Measurements from ENCODE around the gene PCNA.
"Not testable (repeated sequence)": the region's sequence is repeated elsewhere in the genome, so short reads cannot be mapped to it uniquely, and the experiment has no call there.

Gene PCNA

DNA sequence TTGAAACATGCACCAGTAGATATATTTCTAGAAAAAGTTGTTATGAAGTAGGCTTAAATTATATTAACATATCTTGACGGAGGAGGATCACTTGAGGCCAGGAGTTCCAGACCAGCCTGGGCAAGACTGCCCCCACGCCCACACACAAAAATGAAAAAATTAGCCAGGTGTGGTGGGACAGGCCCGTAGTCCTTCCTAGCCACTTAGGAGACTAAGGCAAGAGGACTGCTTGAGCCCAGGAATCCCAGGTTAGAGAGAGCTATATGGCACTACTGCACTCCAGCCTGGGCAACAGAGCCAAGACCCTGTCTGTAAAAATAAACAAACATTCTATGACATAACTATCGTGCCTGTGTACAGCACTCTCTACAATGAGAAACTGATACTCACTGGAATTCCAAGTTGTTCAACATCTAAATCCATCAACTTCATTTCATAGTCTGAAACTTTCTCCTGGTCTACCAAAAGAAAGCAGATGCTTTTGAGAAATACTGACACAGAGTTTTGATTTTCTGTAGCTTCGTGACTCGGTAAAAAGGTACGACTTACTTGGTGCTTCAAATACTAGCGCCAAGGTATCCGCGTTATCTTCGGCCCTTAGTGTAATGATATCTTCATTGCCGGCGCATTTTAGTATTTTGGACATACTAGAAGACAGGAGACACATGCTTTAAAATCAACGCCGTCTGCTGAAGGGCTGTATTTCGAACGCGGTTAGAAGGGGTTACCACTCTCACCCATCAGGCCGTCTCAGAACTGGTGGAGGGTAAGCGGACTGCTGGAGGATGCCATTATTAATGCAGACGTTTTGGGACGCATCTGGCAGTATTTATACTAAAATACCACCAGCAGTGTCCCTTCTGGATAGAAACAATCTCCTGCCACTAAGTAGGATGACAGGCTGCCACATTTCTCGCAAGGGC is 1.3 kb downstream of the PCNA start:
- DNase-seq (ENCODE audit: insufficient read length): no peak
- peak; percentile 14 for FAIRE-seq
- TF ChIP-seq POLR2AphosphoS5 (IDR thresholded peaks at IDR 0.05; ENCODE audit: low read depth, low read length): no peak
- TF ChIP-seq TAF1 (IDR thresholded peaks at IDR 0.05; ENCODE audit: borderline replicate concordance, low read depth, low read length): no peak
- TF ChIP-seq POLR2A (IDR thresholded peaks at IDR 0.05; ENCODE audit: low read depth, low read length): no peak

DNA sequence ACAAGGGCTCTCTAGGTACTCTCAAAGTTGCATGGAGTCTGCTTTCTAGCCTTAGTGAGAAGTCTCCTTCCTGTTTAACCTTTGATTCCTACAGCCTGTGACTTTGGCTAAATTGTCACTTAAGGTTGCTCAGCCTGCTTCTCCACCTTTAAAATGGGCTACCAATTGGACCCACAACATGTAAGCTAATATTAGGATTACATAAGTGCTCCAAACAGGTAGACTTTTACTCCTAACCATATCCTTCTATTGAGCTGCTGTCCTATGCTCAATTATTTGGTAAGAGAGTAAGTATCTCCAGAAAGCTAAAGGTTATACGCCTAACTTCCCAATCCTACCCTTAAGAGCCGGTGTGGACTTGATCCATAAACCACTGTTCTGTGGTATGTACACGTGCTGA is 2.9 kb downstream of the PCNA start:
- no peak for TF ChIP-seq TAF1 (IDR thresholded peaks at IDR 0.05; ENCODE audit: borderline replicate concordance, low read depth, low read length)
- DNase-seq (ENCODE audit: insufficient read length): no peak
- no peak for FAIRE-seq

DNA sequence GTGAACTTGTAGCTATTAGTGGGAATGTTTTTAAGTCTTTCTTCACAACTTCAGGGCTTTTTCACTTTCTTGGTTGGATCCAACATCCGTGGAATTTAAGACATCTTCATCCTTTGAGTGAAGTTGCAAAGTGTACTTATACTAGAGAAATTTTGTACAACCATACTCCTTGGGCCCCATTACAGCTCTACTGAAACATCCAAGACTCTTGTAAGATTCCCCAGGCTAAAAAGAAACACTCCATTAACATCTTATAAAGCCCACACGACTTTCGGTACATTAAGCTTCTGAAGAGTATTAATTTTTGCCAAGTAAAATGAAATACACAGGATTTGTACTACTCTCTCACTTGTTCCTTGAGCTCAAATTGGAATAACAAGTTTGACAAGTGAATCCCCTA is 5.4 kb downstream of the PCNA start:
- TF ChIP-seq POLR2AphosphoS5 (IDR thresholded peaks at IDR 0.05; ENCODE audit: low read depth, low read length): no peak
- TF ChIP-seq POLR2A (IDR thresholded peaks at IDR 0.05; ENCODE audit: low read depth, low read length): no peak
- no peak for TF ChIP-seq TAF1 (IDR thresholded peaks at IDR 0.05; ENCODE audit: borderline replicate concordance, low read depth, low read length)
- FAIRE-seq: no peak

DNA sequence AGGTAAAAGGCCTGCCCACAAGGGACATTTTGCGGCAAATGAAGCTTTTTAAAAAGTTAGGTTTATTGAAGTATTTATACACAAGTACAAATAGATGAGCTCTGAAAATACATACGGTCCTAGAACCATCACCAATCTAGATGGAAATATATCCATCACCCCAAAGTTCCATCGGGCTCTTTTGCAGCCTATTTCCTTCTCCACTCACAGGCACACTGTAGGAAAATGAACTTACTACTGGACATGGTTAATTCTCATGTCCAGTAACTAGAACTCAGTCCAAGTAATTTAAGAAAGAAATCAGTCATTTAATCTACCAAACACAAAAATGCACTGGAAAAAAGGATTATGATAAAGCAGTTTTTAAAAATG is 6.2 kb downstream of the PCNA start:
- DNase-seq (ENCODE audit: insufficient read length): no peak
- no peak for FAIRE-seq
- TF ChIP-seq POLR2A (IDR thresholded peaks at IDR 0.05; ENCODE audit: low read depth, low read length) (no peak), POLR2AphosphoS5 (IDR thresholded peaks at IDR 0.05; ENCODE audit: low read depth, low read length) (no peak), TAF1 (IDR thresholded peaks at IDR 0.05; ENCODE audit: borderline replicate concordance, low read depth, low read length) (no peak)

More for the DNA sequence above, 5.4 kb downstream of the PCNA start:
- DNase-seq (ENCODE audit: insufficient read length): no peak

DNA sequence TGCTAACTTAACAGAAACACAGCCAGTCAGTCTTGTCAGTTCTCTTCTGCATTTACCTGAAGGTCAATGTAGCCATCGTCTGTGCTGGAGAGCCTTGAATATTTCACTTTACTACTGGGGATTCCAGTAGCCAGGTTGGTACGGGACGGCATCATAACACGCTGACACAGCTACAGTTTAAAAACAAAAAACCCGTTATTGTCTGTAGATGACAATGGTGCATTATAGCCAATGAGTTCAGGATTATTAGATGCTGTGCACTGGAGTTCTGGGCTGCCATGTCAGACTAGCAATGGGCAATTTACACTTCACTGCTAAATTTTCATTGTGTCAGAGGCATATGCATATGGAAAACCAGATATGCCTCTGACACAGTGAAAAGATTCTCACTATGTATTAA is 10.5 kb downstream of the PCNA start:
- FAIRE-seq (no peak), DNase-seq (ENCODE audit: insufficient read length) (no peak)
- TF ChIP-seq POLR2A (IDR thresholded peaks at IDR 0.05; ENCODE audit: low read depth, low read length): no peak
- no peak for TF ChIP-seq TAF1 (IDR thresholded peaks at IDR 0.05; ENCODE audit: borderline replicate concordance, low read depth, low read length)
- no peak for TF ChIP-seq POLR2AphosphoS5 (IDR thresholded peaks at IDR 0.05; ENCODE audit: low read depth, low read length)

DNA sequence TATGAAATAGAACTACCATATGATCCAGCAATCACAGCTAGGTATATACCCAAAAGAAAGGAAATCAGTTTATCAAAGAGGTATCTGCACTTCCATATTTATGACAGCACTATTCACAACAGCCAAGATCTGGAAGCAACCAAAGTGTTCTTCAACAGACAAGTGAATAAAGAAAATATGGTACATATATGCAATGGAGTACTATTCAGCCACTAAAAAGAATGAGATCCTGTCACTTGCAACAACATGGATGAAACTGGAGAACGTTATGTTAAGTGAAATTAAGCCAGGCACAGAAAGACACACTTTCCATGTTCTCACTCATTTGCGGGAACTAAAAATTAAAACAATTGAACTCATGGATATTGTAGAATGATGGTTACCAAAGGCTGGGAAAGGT is 15.3 kb downstream of the PCNA start:
- TF ChIP-seq POLR2AphosphoS5 (IDR thresholded peaks at IDR 0.05; ENCODE audit: low read depth, low read length) (no peak), TAF1 (IDR thresholded peaks at IDR 0.05; ENCODE audit: borderline replicate concordance, low read depth, low read length) (no peak), POLR2A (IDR thresholded peaks at IDR 0.05; ENCODE audit: low read depth, low read length) (no peak)
- FAIRE-seq (no peak), DNase-seq (ENCODE audit: insufficient read length) (no peak)

DNA sequence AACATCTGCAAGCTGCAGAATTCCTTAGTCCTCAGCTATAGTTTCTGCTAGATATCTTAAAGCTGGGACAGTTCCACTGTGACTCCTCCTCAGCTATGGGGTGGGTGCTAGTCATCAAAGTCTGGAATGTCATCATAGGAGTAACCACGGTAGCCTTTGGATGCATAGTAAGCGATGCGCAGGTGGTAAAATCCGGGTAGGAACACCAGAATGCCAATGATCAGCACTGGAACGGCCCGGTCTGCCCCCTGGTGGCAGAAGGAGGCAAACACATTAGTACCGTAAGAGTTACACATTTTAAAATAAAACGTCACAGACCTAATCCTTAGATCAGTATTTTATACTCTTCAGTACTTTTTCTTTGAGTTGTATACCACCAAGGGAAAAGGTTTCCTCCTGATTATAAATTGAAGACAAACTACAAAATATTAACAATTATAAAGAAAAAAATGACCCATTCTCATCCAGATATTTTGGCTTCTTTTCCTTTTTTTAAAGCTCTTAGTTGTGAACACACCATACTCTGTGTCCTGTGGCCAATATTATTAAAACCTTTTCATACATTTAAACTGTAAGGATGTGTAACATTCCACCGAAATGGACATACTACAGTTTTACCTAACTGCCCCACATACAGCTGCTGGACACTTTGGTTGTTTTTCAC is 18.9 kb downstream of the PCNA start:
- FAIRE-seq: no peak
- no peak for DNase-seq (ENCODE audit: insufficient read length)
- no peak for TF ChIP-seq POLR2A (IDR thresholded peaks at IDR 0.05; ENCODE audit: low read depth, low read length)
- TF ChIP-seq TAF1 (IDR thresholded peaks at IDR 0.05; ENCODE audit: borderline replicate concordance, low read depth, low read length): no peak
- TF ChIP-seq POLR2AphosphoS5 (IDR thresholded peaks at IDR 0.05; ENCODE audit: low read depth, low read length): no peak

DNA sequence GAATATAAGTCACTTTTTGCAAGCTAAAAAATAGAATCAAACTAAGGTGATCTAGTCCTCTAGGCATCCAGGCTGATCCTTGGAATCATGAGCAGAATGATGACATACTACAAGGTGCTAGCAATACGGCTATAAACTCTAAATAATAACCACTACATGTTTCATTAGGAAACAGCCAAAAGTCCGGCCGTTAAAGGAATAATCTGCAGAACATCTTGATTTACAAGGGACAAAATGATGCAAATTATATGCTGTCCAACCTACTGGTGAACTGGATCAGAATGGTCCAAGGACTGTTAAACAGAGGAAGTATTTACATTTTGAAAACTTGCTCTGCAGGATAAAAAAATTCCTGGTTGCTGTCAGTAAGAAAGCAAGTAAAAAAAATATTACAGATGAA is 19.8 kb downstream of the PCNA start:
- FAIRE-seq: peak; percentile 87
- DNase-seq (ENCODE audit: insufficient read length): not testable (repeated sequence)

DNA sequence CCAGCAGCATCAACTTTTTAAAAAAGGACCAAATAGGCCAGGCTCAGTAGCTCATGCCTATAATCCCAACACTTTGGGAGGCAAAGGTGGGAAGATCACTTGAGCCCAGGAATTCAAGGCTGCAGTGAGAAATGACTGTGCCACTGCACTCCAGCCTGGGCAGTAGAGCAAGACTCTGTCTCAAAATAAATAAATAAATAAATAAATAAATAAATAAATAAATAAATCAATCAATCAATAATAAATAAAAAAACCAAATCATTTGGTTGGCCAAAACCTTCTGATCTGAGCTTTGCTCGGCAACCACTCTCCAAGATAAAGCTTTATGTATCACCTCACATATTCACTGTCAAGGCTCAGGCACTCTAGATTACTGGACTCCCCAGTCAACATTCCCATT is 20.7 kb downstream of the PCNA start:
- not testable (repeated sequence) for FAIRE-seq; DNase-seq (ENCODE audit: insufficient read length)

DNA sequence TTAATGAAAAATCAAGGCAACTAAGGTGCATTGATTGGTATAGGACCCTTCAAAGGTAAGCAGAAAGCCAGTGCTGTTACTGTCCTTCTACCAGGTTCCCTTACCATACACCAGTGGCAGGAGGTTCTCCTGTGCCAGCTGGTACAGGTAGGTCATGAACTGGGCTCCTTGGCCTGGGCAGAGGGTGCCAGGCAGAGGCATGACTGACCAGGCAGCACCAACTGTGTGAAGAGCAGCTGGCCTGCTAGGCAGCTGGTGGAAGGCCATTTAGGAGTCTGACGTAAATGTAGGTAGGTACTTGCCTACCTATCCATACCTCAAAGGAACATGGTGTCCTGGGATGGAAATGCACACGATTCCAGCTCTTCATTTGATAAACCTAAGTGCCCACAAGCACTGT is 23.3 kb downstream of the PCNA start:
- TF ChIP-seq TAF1 (IDR thresholded peaks at IDR 0.05; ENCODE audit: borderline replicate concordance, low read depth, low read length) (no peak), POLR2A (IDR thresholded peaks at IDR 0.05; ENCODE audit: low read depth, low read length) (no peak; the same call in 1 of the 2 replicates), POLR2AphosphoS5 (IDR thresholded peaks at IDR 0.05; ENCODE audit: low read depth, low read length) (no peak)
- no peak for DNase-seq (ENCODE audit: insufficient read length)
- no peak for FAIRE-seq

DNA sequence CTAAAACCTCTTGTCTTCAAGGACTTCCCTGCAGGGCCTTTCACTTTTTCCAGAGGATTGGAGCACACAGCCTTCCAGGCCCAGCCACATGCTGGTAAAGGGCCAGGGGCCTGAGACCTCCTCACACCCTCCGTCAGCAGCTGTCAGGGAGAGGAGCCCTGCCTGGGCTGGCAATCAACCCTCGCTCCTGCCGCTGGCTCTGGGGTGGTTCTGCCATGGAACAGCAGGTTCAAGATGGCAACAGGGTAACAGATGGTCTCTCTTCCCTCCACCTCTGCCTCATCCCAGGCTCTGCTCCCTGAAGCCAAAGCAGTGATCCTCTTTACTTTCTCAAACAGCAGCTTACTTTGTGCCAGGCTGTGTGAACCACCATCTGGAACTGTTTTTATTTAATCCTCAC is 23.8 kb downstream of the PCNA start:
- DNase-seq (ENCODE audit: insufficient read length): no peak
- FAIRE-seq: no peak
- no peak; the same call in 1 of the 2 replicates for TF ChIP-seq POLR2A (IDR thresholded peaks at IDR 0.05; ENCODE audit: low read depth, low read length)
- no peak for TF ChIP-seq TAF1 (IDR thresholded peaks at IDR 0.05; ENCODE audit: borderline replicate concordance, low read depth, low read length)

DNA sequence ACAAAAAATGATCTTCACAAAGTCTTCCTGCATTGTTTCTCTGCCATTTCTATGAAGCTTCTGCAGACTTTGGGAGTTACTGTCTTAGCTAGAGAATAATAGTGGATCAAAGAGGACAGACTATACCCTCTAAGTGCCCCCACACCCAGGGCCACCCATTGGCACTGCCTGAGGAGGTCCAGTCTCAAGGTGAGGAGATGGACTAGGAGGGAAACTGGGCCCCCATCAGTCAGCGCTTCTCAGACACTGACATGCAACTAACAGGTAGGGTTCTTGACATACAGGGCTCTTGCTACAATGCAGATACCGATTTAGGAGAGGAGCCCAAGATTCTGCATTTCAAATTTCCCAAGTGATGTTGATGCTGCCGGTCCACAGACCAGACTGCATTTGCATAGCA is 24.3 kb downstream of the PCNA start:
- TF ChIP-seq TAF1 (IDR thresholded peaks at IDR 0.05; ENCODE audit: borderline replicate concordance, low read depth, low read length): no peak
- TF ChIP-seq POLR2A (IDR thresholded peaks at IDR 0.05; ENCODE audit: low read depth, low read length): no peak
- TF ChIP-seq POLR2AphosphoS5 (IDR thresholded peaks at IDR 0.05; ENCODE audit: low read depth, low read length): no peak
- DNase-seq (ENCODE audit: insufficient read length) (no peak), FAIRE-seq (no peak)
